Measurements from ENCODE around the gene BIRC5. TPM values are rescaled to one million over a fixed set of nuclear protein-coding genes. Genes with fewer than 3 reads are reported as not detected.

Gene BIRC5
- total RNA-seq, 1 experiment from 2014 or later: 140 TPM

DNA sequence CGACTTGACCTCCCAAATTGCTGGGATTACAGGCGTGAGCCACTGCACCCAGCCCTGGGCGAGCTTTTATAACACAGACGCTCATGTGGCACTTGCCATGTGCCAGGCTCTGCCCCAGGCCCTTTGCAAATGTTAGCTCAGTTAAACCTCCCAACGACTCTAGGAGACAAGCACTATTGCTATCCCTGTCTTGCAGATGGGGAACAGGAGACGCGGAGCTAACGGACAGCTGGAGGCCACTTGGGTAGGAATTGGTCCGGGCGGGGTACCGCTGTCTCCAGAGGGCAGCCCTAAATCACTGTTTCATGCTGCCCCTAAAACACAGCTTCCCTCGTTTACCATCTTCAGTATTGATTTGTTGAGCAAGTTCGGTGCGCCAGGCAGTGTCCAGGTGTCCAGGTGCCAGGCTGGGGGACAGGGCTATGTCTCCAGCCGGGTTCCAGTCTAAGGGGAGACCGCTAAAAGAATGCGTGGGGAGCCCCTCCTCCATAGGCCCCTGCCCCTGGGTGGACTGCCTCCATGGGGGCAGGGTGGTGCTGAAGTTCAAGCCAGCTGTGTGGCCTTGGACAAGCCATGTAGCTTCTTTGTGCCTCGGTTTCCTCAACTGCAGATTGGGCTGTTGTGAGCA lies 41.1 kb downstream of the BIRC5 start (continued):
- TF ChIP-seq, protein P1, sequence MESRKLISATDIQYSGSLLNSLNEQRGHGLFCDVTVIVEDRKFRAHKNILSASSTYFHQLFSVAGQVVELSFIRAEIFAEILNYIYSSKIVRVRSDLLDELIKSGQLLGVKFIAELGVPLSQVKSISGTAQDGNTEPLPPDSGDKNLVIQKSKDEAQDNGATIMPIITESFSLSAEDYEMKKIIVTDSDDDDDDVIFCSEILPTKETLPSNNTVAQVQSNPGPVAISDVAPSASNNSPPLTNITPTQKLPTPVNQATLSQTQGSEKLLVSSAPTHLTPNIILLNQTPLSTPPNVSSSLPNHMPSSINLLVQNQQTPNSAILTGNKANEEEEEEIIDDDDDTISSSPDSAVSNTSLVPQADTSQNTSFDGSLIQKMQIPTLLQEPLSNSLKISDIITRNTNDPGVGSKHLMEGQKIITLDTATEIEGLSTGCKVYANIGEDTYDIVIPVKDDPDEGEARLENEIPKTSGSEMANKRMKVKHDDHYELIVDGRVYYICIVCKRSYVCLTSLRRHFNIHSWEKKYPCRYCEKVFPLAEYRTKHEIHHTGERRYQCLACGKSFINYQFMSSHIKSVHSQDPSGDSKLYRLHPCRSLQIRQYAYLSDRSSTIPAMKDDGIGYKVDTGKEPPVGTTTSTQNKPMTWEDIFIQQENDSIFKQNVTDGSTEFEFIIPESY (IDR thresholded peaks at IDR 0.05; ENCODE audit: extremely low read depth, insufficient replicate concordance, low read length): no peak
- TF ChIP-seq SIN3A (IDR thresholded peaks at IDR 0.05; ENCODE audit: low read depth): no peak
- TF ChIP-seq SRF (IDR thresholded peaks at IDR 0.05; ENCODE audit: low read depth): no peak
- TF ChIP-seq FOSL1 (IDR thresholded peaks at IDR 0.05; ENCODE audit: low read depth): no peak
- TF ChIP-seq, protein P2, sequence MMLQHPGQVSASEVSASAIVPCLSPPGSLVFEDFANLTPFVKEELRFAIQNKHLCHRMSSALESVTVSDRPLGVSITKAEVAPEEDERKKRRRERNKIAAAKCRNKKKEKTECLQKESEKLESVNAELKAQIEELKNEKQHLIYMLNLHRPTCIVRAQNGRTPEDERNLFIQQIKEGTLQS (IDR thresholded peaks at IDR 0.05): no peak
- TF ChIP-seq SP1 (IDR thresholded peaks at IDR 0.05; ENCODE audit: low read depth): no peak

DNA sequence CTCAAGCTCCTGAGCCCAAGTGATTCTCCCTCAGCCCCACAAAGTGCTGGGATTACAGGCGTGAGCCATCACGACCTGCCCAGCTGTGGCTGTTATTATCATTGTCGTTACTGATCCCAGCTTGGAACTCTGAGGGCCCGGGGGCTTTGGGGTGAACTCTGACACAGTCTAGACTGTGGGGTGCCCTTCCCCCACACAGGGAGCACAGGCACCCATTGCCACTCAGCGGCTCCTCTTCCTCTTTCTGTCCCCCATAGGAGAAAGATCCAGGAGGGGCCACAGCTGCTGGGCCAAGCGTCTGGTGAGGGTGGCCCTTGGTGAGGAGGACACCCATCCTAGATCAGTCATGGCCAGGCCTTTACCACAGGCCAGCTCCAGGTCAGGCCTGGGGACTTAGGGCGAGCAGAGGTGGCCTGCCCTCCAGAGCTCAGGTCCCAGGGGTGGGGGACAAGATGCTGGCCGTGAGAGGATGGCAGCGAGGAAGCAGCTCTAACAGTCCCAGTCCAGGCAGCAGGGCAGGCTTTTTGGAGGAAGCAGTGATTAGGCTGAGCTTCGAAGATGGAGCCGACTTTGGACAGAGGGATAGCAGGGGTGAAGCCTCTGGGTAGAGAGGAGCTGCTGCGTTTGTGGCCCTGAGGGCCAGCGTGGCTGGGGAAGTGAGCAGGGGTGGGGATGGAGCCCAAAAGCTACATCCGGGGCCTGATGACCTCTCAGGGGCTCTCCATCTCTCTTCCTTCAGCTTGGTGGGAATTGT lies 42.1 kb downstream of the BIRC5 start:
- Histone ChIP-seq H3K9me3 (ENCODE audit: control insufficient read depth in 1 of 2, insufficient read depth in 1 of 2, low read depth in 1 of 2, low read length in 2 of 2) (no peaks in the 10 kb centered on the region), H3K4me3 (replicated peaks in 1 of 2; ENCODE audit: low read depth in 1 of 2, low read length in 2 of 2) (no peak overlapping the region), H4K20me1 (ENCODE audit: insufficient read depth) (no peaks in the 10 kb centered on the region), H3K9ac (ENCODE audit: low read length) (no peak overlapping the region), H3K4me1 (ENCODE audit: control insufficient read depth in 1 of 2, insufficient read depth in 2 of 2, low read length in 2 of 2) (peaks cover 4 to 12% of the 10 kb centered on the region in 2 experiments), H3K9me2 (ENCODE audit: insufficient read depth) (no peaks in the 10 kb centered on the region), H2AFZ (ENCODE audit: low read depth, low read length, poor library complexity, severe bottlenecking) (no peak overlapping the region), H3K27me3 (ENCODE audit: insufficient read depth, low read length) (no peaks in the 10 kb centered on the region), H3K36me3 (ENCODE audit: control insufficient read depth in 1 of 2, insufficient read depth in 2 of 2, low read length in 2 of 2) (no peaks in the 10 kb centered on the region), H3K79me2 (ENCODE audit: insufficient read depth, low read length) (no peaks in the 10 kb centered on the region), H3K27ac (ENCODE audit: low read depth, low read length) (no peak overlapping the region; the same call in 1 of the 2 replicates), H3K4me2 (ENCODE audit: low read length) (no peak overlapping the region)
- no peak for TF ChIP-seq EZH2phosphoT487 (IDR thresholded peaks at IDR 0.05; ENCODE audit: borderline replicate concordance)
- no peak for TF ChIP-seq EZH2 (IDR thresholded peaks at IDR 0.05)
- no peak for TF ChIP-seq POLR2AphosphoS5 (IDR thresholded peaks at IDR 0.05; ENCODE audit: low read depth, low read length)
- TF ChIP-seq, protein P2 (IDR thresholded peaks at IDR 0.05): no peak
- TF ChIP-seq CEBPB (IDR thresholded peaks at IDR 0.05; ENCODE audit: low read depth): no peak
- no peak for TF ChIP-seq ELF1 (IDR thresholded peaks at IDR 0.05; ENCODE audit: borderline replicate concordance, low read depth)
- TF ChIP-seq, protein P3, sequence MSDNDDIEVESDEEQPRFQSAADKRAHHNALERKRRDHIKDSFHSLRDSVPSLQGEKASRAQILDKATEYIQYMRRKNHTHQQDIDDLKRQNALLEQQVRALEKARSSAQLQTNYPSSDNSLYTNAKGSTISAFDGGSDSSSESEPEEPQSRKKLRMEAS (IDR thresholded peaks at IDR 0.05): no peak
- no peak for TF ChIP-seq FOSL1 (IDR thresholded peaks at IDR 0.05; ENCODE audit: low read depth)
- TF ChIP-seq POLR2A (IDR thresholded peaks at IDR 0.05; ENCODE audit: borderline replicate concordance, extremely low read depth, insufficient read depth, insufficient read length): no peak
- no peak for TF ChIP-seq SP1 (IDR thresholded peaks at IDR 0.05; ENCODE audit: low read depth)
- no peak for TF ChIP-seq YY1 (IDR thresholded peaks at IDR 0.05; ENCODE audit: extremely low read depth, insufficient replicate concordance, low read depth, low read length)
- TF ChIP-seq, protein P1 (IDR thresholded peaks at IDR 0.05; ENCODE audit: extremely low read depth, insufficient replicate concordance, low read length): no peak
- no peak for TF ChIP-seq CBX3 (IDR thresholded peaks at IDR 0.05; ENCODE audit: low read depth)
- no peak for TF ChIP-seq TCF7L2 (IDR thresholded peaks at IDR 0.05; ENCODE audit: borderline replicate concordance, extremely low read depth, insufficient read depth, insufficient read length)
- ChIA-PET RAD21 (ENCODE audit: low non-redundant PET in 1 of 2, low total read pairs in 2 of 2, uncharacterized antibody in 2 of 2, unreplicated experiment in 2 of 2) (no interaction called here), CTCF (no interaction called here), POLR2A (no interaction called here)
- intact Hi-C loops (cut with micrococcal nuclease): no loop called here
- BruUV-seq (replicated peaks): no TSS peak
- ATAC-seq (no peak), DNase-seq (ENCODE audit: low read depth, low spot score) (no peak)

All from HCT116 (cell line).